ENCODE results near the gene FIGN. TPM values are rescaled to one million over a fixed set of nuclear protein-coding genes. Genes with fewer than 3 reads are reported as not detected.
A peak's percentile ranks its signal among the peaks of the same experiment; 100 is the strongest.

Gene FIGN
- total and polyA plus RNA-seq, 2 of the 13 experiments (the other 11 are each of a cell fraction or from before 2014, with no cell fraction given), result 6.6 to 6.7 TPM

- TF ChIP-seq MAFK (conservative IDR thresholded peaks at IDR 0.05 in 1 of 2, IDR thresholded peaks at IDR 0.05 in 1 of 2; ENCODE audit: low read length in 2 of 2) (peak; percentile 65 to 66), DPF2 (CRISPR knock-in tag; IDR thresholded peaks at IDR 0.05; ENCODE audit: borderline replicate concordance, low read depth) (no peak), MAFF (IDR thresholded peaks at IDR 0.05; ENCODE audit: low read depth, low read length) (peak; percentile 50; the same call in 1 of the 2 replicates), NKX3-1 (CRISPR knock-in tag; IDR thresholded peaks at IDR 0.05) (no peak), ADNP (CRISPR knock-in tag; IDR thresholded peaks at IDR 0.05) (no peak)
- H3K9me3 ChIP-seq (ENCODE audit: low read length), result no peaks in the 10 kb centered on the region
- H3K4me1 ChIP-seq (ENCODE audit: insufficient read depth, low read length), result peaks cover 38% of the 10 kb centered on the region
- H3K27me3 ChIP-seq (ENCODE audit: control insufficient read depth in 1 of 2, insufficient read depth in 2 of 2, low read length in 2 of 2), result no peaks in the 10 kb centered on the region
- in situ Hi-C loops (cut with HindIII; ENCODE audit: extremely low pct_ligation_motif_present, low pct_unique_long_range_greater_than_20kb), result no loop called here
- no peaks in the 10 kb centered on the region for H3K36me3 ChIP-seq (replicated peaks in 1 of 2; ENCODE audit: control insufficient read depth in 1 of 2, insufficient read depth in 2 of 2, low read length in 2 of 2)
- no peak for DNase-seq (ENCODE audit: low spot score)
- H3K79me2 ChIP-seq (ENCODE audit: insufficient read depth, low read length), result peaks cover 67% of the 10 kb centered on the region
- no peaks in the 10 kb centered on the region for H4K20me1 ChIP-seq (ENCODE audit: insufficient read depth, low read length)
- no peak overlapping the region for H3K27ac ChIP-seq (ENCODE audit: extremely low read length, insufficient read depth, low read length)
- 97% methylated on average over 1 of the region's 1 CpG for WGBS (ENCODE audit: low lambda C conversion rate)
- CTCF ChIA-PET (ENCODE audit: low intra/inter-chr PET ratio, low total read pairs), result no interaction called here
- POLR2A ChIA-PET, result no interaction called here
- no peak overlapping the region for H3K4me3 ChIP-seq (replicated peaks in 1 of 3; ENCODE audit: insufficient read depth in 1 of 3, low read depth in 2 of 3, low read length in 3 of 3)
- no peak overlapping the region for H3K4me2 ChIP-seq (ENCODE audit: low read depth, low read length)
- no peak overlapping the region for H2AFZ ChIP-seq (ENCODE audit: low read length)
- no TSS peak for BruUV-seq (replicated peaks)
- no peak for ATAC-seq
- no peak for FAIRE-seq
- no peak overlapping the region for H3K9ac ChIP-seq (ENCODE audit: insufficient read depth, low read depth, low read length)
- intact Hi-C loops (cut with micrococcal nuclease; ENCODE audit: unreplicated experiment), result no loop called here
Measured at GRCh38 chr2:163730556-163730955, 5.3 kb downstream of the FIGN start.

GRCh38 chr2:163729636-163730273 is 6.1 kb downstream of the FIGN start:
- FAIRE-seq (no peak), DNase-seq (ENCODE audit: low spot score) (no peak), ATAC-seq (no peak)
- no peak overlapping the region for H3K27ac ChIP-seq (ENCODE audit: extremely low read length, insufficient read depth, low read length)
- no peaks in the 10 kb centered on the region for H4K20me1 ChIP-seq (ENCODE audit: insufficient read depth, low read length)
- TF ChIP-seq ZNF354B (CRISPR knock-in tag; IDR thresholded peaks at IDR 0.05), result no peak
- no peak for TF ChIP-seq TCF7 (IDR thresholded peaks at IDR 0.05; ENCODE audit: low read depth)
- TF ChIP-seq NCOA2 (CRISPR knock-in tag; IDR thresholded peaks at IDR 0.05), result no peak
- no peak for TF ChIP-seq ZFP36L1 (CRISPR knock-in tag; IDR thresholded peaks at IDR 0.05)
- no peak for TF ChIP-seq MBD4 (IDR thresholded peaks at IDR 0.05; ENCODE audit: borderline replicate concordance, low read length)
- no peak for TF ChIP-seq SNAPC2 (CRISPR knock-in tag; IDR thresholded peaks at IDR 0.05)
- TF ChIP-seq, protein P1, sequence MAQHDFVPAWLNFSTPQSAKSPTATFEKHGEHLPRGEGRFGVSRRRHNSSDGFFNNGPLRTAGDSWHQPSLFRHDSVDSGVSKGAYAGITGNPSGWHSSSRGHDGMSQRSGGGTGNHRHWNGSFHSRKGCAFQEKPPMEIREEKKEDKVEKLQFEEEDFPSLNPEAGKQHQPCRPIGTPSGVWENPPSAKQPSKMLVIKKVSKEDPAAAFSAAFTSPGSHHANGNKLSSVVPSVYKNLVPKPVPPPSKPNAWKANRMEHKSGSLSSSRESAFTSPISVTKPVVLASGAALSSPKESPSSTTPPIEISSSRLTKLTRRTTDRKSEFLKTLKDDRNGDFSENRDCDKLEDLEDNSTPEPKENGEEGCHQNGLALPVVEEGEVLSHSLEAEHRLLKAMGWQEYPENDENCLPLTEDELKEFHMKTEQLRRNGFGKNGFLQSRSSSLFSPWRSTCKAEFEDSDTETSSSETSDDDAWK (CRISPR knock-in tag; IDR thresholded peaks at IDR 0.05), result no peak
- TF ChIP-seq U2AF2 (IDR thresholded peaks at IDR 0.05; ENCODE audit: low read depth, low read length), result no peak
- no peak for TF ChIP-seq ZHX1 (CRISPR knock-in tag; IDR thresholded peaks at IDR 0.05; ENCODE audit: low read depth)
- peaks cover 38% of the 10 kb centered on the region for H3K4me1 ChIP-seq (ENCODE audit: insufficient read depth, low read length)
- H3K4me2 ChIP-seq (ENCODE audit: low read depth, low read length), result no peak overlapping the region
- ChIA-PET CTCF (ENCODE audit: low intra/inter-chr PET ratio, low total read pairs) (no interaction called here), POLR2A (no interaction called here)
- in situ Hi-C loops (cut with HindIII; ENCODE audit: extremely low pct_ligation_motif_present, low pct_unique_long_range_greater_than_20kb), result no loop called here
- H2AFZ ChIP-seq (ENCODE audit: low read length), result no peak overlapping the region
- no peaks in the 10 kb centered on the region for H3K36me3 ChIP-seq (replicated peaks in 1 of 2; ENCODE audit: control insufficient read depth in 1 of 2, insufficient read depth in 2 of 2, low read length in 2 of 2)
- H3K9me3 ChIP-seq (ENCODE audit: low read length), result no peaks in the 10 kb centered on the region
- no peak overlapping the region for H3K4me3 ChIP-seq (replicated peaks in 1 of 3; ENCODE audit: insufficient read depth in 1 of 3, low read depth in 2 of 3, low read length in 3 of 3)
- 90% methylated on average over 4 of the region's 4 CpGs for WGBS (ENCODE audit: low lambda C conversion rate)
- BruUV-seq (replicated peaks), result no TSS peak
- peaks cover 65% of the 10 kb centered on the region for H3K79me2 ChIP-seq (ENCODE audit: insufficient read depth, low read length)
- no peaks in the 10 kb centered on the region for H3K27me3 ChIP-seq (ENCODE audit: control insufficient read depth in 1 of 2, insufficient read depth in 2 of 2, low read length in 2 of 2)
- H3K9ac ChIP-seq (ENCODE audit: insufficient read depth, low read depth, low read length), result no peak overlapping the region
- intact Hi-C loops (cut with micrococcal nuclease; ENCODE audit: unreplicated experiment), result no loop called here

All from HepG2 (cell line).